HG02885 (cell line): Measurements from ENCODE around the gene KLHL13.
"Not testable (repeated sequence)": the region's sequence is repeated elsewhere in the genome, so short reads cannot be mapped to it uniquely, and the experiment has no call there.

Experiments
- ATAC-seq: cut with Tn5 transposase; IDR thresholded peaks from one replicate; pipeline ENCODE4 v1.9.1; 2021; ENCODE audit warnings: mild to moderate bottlenecking; ENCODE audit not compliant: unreplicated experiment, poor library complexity

Gene KLHL13

DNA sequence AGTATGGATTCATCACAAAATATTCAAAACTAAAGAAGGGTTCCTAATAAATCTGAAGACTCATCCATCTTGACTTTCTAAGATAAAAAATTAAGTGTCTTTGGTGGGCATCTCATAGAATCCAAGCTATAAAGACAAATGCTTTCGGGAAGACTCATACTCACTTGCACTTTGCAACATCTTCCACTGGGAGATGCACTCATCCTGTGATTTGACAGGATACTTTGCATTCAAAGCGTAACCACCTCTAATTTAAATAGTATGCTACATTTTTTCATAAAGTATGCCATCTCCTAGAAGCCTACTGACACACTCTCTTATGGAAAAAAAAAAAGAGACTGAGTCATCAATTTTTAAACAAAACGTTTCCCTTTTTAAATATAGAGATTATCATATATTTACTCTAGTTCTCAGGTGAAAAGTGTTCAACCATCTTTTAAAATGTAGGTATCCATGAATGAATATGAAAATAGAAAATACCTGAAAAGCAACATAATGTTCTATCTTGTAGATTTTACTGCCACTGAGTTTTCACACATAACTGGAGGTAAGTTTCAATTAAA lies 119.6 kb downstream of the KLHL13 start:
- no peak for ATAC-seq

DNA sequence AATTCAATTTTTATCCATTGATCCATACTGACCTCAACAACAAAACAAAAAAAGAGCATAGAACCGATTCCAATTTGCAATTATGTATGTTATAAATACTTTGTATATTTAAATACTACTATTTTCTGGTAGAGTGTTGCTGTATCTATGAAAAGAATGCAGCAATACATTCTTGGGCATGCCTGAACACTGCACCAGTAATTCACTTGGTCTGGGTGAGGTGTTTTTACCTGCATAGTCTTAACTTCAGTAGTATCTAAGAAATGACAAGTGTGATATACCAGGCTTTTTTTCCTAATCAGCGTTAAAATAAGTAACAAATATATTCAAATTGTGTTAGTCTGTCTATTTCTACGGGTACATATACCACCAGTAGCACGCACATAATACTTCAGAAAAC lies 120.2 kb downstream of the KLHL13 start:
- ATAC-seq, result no peak

DNA sequence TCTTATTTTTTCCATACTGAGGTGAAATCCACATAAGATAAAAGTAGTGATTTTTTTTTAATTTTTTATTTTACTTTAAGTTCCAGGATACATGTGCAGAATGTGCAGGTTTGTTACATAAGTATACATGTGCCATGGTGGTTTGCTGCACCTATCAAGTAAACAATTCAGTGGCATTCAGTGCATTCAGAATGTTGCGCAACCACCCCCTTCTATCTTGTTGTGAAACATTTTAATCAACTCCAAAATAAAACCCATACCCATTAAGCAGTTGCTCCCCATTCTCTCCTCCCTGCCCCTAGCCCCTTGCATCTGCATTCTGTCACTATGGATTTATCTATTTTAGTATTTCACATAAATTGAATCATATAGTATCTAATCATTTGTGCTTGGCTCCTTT lies 121.2 kb downstream of the KLHL13 start:
- no peak for ATAC-seq

DNA sequence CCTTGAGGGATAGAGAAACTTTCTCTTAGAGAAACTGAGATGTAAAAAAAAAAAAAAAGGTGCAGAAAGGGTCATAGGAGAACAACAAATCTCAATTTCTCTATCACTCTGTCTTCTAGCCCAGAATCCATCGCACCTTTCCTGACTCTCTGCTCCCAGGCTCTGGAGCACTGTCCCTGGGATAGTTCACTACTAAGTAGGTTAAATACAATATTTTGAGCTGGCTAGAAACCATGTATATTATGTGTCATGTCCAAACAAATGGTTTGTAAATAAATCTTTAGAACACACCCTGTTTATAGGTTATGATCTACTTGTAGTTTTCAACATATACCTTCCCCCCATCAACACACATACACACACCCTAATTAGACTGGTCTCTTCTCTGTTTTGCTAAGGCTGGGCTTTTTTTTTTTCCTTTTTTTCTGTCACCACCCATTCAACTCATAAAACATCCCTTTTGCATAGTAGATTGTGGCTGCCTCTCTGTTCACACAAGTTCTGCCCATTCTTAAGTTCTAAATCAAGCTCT lies 124.4 kb downstream of the KLHL13 start:
- no peak for ATAC-seq

DNA sequence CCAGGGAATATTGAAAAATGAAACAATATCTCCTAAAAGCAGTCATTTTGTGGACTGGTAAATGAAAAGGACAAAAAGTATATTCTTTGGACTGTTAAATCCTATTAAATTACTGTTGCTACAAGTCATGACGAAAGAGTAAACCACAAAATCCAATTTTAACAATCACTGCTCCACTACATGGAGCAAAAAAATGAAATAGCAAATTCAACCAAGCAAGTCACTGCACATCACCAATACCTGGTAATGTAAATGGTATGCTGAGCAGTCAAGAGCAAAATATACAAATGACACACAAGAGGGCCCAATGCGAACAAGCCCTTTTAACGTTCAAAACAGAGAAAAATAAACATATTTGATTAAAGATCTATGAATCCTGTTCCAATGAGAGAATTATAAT lies 126.2 kb downstream of the KLHL13 start:
- no peak for ATAC-seq

DNA sequence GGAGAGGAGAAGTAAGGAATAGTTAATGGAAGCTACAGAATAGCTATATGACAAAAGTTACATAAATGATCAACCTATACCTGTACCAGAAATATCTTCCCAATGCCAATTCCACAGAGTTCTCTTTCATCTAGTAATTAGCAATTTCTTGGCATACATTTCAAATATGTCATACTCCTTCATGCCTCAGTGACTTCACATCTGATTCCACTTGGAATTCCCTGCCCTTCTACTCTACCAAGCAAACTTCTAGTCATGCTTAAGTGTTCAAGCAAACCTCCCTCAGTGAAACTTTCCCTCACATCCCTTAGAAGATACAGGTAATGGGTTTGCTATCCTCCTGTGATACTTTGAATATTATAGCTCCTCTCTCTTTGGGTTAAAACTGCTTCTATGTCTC lies 127.1 kb downstream of the KLHL13 start:
- ATAC-seq, result no peak

DNA sequence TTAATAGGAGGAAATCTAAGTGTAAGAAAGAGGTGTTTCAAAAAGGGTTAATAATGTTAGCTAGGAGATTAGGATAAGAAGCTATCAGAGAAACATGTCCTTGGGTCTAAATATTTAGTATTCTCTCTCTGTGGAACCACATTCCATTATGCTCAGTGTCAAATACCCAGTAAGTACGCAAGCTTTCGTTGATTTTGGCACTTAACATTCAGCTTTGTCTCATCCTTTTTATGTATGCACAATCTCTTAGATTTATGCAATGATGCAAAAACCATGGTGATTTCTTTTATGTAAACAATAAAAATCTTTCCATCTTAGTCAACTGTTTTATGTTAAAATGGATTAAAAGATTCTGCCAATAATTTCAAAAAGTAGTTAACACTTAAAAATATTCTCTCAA lies 129.2 kb downstream of the KLHL13 start:
- ATAC-seq, result no peak

DNA sequence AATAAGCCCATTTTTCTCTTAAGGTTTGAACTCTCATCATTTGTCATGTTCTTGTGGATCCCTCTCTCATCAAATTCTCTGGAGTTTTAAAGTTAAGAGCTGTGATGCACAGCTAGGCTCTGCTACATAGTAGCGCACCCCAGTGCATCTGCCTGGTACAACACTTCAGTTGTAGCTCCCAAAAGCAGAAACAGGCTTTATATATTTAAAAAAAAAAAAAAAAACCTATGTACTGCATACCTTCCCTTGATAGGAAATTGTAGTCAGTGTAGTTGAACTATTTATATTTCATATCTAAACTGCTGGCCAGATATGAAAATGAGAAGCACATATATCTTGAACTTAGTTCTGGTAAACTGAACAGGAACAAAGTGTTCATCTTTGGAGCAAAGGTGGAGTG lies 131.4 kb downstream of the KLHL13 start:
- no peak for ATAC-seq

DNA sequence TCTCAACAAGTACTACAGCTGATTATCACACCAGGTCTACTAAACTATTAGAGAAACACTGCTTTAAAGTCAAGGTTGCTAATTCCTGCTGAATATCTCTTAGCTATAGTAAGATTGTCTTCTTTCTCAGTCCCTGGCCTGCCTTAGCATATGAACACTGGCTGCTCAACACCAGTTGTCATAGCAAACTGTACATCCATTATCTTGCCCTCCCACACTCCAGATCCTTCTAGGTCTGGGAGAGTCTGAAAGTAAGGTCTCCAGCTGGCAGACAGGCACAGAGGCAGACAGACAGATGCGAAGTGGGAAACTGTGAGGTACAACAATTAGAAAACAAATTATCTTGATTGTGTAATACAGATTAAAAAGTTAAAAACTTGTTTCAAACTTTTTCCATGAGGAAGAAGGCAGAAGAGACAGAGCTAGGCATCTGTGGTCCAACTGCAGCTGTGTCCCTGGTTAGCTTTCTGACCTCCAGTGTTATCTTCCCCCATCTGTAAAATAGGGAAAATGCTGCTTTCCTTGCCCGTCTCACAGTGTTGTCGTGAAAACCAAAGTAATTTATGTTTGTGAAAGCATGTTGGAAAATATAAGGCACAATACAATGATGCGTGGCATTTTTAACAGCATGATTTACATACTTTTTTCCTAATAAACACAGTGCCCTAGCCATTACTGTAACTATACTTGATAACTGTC lies 133.8 kb downstream of the KLHL13 start:
- ATAC-seq, result no peak

DNA sequence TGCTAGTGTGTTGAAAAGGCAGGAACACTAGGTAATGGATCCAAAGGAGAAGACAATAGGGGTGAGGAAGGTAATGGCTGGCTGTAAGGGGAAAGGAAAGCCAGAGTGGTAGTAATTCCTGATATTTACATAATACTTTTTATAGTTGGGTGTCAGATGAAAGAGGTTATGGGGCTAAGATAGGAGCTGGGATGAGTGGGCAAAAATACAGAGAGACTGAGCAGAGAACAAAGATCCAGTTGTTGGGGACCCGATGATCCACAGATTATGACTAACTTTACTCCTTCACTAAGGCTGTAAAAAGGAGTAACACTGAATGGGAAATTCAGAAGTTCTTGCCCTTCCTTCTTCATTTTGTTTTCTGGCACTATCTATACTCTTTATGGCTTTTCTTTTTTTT lies 138.2 kb downstream of the KLHL13 start:
- ATAC-seq, result no peak

DNA sequence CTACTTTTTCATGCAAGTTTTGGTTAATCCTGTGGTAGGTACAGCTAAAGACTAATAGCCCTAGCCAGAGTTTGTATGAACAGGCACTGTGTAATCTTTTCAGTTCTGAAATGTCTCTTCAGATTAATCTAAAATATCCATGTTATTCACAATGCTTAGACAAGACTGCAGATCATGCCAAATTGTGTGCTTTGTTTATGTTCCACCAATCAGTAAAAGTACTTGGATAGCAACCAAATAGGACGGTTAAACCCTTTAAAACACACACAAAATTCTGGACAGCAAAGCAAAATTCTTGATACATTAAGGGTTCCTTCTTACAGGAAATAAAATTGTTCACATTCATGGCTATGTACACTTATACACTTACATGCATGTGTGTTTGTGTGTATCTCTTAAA lies 139.1 kb downstream of the KLHL13 start:
- ATAC-seq, result no peak

DNA sequence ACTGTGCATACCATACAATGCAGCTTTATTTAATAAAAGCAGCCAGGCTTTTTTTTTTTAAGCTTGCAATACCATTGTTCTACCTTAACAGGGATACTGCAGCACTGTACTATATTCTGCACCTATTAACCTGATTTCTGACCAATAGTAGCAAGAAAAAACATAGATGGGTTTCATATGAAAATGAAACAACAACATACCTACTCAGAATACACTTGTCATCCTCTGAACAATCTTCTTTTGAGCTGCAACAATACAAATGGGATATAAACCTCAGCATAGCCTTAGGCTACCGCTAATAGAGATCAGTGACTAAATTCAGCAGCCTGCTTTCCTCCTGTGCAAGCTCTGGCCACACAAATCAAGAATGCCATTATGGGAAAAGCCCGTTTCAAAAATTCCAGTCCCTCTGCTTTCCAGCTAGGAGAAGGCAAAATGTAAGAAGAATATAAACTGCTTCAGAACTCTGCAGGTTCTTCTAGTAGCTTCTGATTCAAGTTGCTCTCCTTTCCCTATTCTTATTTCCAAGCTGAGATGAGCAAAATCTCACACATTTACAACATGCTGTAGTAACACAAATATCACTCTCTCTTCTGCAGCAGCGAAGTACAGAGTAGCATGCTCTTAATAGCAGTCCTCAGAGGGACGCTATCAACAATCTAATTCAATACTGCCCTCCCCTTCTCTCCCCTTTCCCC lies 143.4 kb downstream of the KLHL13 start:
- ATAC-seq, result peak; percentile 66

DNA sequence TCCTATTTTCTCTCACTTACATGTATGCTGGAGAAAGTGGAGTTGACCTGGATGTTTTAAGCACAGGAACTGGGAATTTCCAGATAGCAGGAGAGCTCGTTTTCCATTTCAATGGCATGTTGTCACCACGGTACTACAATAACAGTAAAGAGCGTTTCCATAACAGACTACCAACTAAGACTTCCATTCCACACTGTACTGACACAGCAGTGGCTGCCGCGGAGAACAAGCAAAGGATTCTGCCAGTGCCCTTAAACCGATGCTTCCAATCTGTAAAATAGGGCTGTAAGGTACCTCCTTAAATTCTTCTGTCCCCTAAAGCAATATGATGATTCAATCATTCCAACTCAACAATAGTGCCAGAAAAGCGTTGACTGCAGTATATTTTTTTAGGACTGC lies 143.9 kb downstream of the KLHL13 start:
- no peak for ATAC-seq

DNA sequence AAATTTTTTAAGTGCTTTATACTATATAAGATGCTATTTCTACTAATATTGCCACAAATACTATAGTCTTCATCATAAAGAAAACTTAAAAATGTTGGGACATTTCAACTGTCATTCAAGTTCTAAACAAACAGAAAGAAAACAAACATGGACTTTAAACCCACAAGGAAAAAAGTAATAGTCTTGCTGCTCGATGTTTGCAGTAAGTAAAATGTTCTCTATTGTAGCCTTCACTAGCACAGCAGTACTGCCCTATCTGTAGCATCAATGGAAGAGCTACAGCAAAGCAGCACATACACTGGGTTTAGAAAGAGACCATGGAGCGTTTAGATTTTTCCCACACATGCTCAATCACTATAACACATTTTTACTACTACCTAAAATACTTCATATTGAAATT lies 146.8 kb downstream of the KLHL13 start:
- no peak for ATAC-seq

DNA sequence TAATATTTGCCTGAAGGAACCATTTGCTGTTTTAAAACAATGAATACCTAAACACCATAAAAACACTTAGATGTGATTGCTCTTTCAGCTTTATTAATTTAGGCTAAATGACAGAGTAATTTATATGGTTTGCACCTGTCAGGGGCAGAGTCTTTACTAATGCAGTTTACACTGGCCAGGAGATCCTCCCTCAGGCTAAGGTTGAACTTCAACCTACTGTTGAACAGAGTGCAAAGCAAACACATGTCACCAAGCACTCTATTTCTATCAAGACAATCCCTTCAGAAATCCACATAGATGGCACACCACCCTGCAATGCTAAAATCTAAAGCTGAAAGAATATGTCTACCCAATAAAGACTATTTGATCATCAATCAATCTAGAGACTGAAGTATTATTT lies 147.3 kb downstream of the KLHL13 start:
- no peak for ATAC-seq

DNA sequence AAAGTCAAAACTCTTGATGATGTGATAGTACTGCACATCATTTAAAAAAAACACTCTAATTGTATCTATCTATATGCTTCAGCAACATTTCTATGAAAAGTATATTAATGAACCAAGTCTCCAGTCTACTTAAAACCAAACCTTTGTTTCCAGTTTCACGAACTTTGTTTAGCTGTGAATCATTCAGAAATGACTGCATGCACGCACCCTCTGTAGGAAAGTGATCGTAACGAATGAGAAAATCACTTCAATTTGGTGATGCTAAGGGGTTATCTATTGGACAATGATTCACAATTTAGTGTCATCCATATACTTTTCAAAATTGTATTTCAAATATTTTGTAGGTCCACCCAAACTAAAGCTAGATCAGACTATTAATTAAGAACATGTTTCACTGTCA lies 157.6 kb downstream of the KLHL13 start:
- no peak for ATAC-seq

DNA sequence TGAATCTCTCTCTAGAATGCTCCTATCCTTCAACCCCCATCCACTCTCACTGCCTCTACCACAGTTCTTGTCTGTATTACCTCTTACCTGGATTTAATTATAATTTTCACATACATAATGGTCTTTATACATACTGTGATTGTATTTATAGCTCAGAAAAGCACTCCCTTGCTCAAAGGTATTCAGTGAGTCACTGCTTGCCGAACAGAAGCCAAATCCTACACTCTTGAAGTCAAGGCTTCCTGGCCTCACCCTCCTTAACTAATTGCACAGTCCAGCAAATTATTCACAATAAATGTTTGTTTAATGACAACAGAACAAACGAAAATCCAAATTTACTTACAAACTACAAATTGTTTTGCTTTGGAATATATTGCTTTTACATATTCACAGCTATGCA lies 159.5 kb downstream of the KLHL13 start:
- ATAC-seq, result no peak

DNA sequence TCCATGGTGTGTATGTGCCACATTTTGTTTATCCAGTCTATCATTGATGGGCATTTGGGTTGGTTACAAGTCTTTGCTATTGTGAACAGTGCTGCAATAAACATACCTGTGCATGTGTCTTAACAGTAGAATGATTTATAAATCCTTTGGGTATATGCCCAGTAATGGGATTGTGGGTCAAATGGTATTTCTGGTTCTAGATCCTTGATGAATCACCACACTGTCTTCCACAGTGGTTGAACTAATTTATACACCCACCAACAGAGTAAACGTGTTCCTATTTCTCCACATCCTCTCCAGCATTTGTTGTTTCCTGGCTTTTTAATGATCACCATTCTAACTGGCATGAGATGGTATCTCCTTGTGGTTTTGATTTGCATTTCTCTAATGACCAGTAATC lies 177.3 kb downstream of the KLHL13 start:
- not testable (repeated sequence) for ATAC-seq

DNA sequence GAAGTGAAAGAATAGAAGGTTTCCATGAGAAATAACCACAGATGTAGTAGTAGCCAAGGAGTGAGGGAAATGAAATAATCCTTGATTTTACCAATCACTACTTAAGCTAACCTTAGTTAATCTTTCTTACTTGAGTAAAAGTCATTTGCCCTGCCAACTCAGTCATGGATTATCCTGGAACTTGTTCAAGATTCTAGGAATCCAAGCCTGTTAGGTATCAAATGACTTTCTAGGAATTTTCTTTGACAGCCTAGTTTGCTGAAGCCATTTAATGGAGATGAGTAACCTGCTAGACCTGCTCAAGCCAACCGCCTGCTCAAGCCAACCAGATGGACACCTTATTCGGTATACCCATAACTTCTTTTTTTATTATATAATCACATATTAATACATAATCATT lies 180.5 kb downstream of the KLHL13 start:
- ATAC-seq, result no peak

DNA sequence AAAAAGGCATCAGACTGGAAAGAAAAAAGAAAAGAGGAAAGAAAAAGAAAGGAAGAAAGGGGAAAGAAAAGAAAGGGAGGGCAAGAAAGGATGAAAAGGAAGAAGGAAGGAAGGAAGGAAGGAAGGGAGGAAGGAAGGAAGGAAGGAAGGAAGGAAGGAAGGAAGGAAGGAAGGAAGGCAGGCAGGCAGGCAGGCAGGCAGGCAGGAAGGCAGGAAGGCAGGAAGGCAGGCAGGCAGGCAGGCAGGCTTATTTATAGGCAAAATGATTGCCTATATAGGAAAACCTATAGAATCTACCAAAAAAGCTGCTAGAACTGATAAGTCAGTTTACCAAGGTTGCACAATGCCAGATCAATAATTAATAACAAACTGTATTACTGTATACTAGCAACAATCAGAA lies 186.5 kb downstream of the KLHL13 start:
- not testable (repeated sequence) for ATAC-seq

DNA sequence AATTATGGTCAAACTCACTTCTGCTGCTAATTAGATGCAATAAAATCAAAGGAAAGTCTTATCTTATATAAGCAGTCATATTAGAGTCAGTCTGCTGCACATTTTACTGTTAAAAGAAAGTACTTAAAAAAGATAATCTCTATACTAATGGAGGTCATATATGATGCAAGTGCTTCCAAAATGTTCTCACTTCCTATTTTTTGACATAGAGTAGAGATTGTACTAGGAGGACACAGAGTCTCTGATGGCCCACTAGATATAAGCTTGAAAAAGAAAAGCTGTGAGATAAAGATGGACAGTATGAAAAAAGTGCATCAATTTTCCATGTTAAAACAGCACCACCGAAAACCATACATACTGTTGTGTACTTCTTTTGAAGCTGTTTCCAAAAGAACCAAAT lies 196.9 kb downstream of the KLHL13 start:
- ATAC-seq, result peak; percentile 77

DNA sequence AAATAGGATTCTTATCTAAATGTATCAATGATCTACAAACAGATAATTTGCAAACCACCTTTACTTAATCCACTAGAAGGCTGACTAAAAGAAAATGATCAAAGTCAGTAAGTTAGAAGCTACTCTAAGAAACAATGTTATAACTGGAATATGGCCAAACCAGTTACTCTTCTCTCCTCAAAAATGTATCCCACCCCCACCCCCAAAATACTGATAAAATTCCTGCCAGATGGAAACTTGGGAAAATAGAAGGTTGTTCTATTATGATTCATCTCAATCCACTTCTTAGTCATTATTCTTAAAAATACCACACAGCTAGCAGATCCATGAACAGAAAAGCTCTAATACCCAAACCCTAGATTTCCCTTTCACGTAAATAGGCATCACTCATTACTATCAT lies 206.4 kb downstream of the KLHL13 start:
- no peak for ATAC-seq
